ENCODE results near the gene OR5K3.
"Not testable (repeated sequence)": the region's sequence is repeated elsewhere in the genome, so short reads cannot be mapped to it uniquely, and the experiment has no call there.

The OR5K3 gene, protein sequence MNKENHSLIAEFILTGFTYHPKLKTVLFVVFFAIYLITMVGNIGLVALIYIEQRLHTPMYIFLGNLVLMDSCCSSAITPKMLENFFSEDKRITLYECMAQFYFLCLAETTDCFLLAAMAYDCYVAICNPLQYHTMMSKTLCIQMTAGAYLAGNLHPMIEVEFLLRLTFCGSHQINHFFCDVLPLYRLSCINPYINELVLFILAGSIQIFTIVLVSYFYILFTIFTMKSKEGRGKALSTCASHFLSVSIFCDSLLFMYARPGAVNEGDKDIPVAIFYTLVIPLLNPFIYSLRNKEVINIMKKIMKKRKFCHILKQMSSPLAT

DNA sequence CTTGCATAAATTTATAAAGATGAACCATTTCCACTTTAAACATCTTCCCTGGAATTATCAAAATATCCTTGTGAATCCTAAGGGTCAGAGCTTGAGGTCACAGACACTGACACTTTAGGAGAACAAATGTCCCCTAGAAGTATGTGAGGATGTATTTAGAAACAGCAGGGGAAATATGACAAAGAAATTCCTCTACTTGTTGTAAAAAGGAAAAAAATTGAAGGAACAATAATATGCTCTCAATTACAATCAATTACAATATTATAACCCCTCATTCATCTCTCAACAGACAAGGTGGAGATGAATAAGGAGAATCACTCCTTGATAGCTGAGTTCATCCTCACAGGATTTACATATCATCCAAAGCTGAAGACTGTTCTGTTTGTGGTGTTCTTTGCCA, at the start of gene OR5K3:
Gene OR5K3, plus strand, starts transcription at position 301 of the 400 bp plus-strand sequence. Its CDS starts 0 bp downstream, at position 301.
- DNase-seq (ENCODE audit: low read depth) = no peak

DNA sequence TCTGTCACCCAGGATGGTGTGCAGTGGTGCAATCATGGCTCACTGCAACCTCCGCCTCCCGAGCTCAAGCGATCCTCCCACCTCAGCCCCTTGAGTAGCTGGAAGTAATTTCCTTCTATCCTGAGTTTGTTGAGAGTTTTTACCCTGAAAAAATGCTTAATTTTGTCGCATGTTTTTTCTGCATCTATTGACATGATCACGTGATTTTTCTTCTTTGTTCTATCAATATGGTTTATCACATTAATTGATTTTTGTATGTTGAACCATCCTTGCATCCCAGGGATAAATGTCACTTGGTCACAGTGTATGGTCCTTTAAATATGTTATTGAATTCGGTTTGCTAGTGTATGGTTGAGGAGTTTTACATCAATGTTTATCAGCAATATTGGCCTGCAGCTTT, 48.7 kb upstream of the OR5K3 start:
- no peak for DNase-seq (ENCODE audit: low read depth)

DNA sequence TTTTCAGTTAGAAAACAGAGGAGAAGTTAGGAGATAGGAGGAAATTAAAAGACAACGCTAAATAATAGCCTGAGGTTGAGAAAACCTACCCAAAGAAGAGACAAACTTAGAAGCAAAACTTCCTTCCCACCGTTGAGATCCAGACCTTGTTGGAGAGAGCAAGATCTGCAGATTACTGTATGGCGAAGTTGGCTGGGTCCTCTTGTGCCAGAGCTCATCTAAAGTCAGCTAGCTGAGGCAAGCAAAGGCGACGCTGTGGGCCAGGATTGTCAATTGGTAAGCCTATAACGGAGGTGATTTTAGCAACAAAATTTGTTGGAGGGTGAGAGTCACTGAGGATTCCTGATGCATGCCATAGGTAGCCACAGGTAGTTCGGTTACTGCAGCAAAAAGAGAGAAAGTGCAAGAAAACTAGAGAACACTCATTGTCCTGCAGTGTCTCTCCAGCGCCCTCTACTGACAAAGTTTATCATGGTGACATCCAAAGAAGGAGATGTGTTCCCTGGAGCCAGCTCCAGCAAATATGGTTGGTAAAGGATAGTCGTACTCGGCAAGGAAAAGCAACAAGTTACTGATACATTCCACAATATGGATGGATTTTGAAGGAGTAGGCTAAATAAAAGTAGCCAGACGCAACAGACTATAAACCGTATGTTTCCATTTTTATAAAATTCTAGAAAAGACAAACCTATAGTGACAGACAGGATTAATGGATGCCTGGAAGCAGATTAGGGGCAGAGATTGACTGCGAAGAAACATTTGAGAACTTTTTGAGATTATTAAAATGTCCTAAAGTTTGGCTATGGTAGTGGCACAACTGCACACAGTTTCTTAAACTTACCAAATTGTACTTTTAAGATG, 46.6 kb upstream of the OR5K3 start:
- peak; percentile 3 for DNase-seq (ENCODE audit: low read depth)

DNA sequence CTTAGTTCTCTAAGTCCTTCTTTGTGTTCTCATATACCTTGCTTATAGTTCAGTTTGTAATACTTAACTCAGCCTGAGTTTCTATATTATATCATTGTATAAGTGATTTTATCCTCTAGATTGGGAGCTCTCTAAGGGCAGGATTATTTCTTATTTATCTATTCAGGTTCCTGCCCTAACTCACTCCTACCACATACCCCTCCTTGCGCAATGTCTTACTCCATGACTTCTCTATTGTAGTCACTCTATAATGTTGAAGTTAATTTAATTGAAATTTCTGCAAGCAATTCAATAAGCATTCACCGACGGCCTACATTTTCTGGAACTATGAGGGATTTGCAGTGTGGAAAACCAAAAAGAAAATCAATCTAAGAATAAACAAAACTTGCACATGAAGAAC, 40.4 kb upstream of the OR5K3 start:
- DNase-seq (ENCODE audit: low read depth) = no peak

DNA sequence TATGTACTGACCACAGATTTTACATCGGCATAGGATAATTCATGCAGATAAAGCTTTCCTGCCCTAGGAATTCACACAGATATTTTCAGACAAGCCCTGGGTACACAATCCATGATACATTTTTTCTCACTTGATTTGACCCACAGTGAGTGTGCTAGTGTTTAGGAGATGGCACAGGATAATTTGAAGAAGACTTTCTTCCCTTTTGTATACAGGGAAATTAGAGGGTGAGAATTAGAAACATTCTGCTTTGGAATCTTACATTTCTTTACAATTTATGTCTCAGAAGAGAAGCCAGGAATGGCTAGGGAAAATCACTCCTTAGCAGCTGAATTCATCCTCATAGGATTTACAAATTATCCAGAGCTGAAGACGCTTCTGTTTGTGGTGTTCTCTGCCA, 36.9 kb upstream of the OR5K3 start, which contains the start of gene OR5K4:
Gene OR5K4, plus strand, starts transcription at position 301 of the 400 bp plus-strand sequence. Its CDS starts 0 bp downstream, at position 301.
- DNase-seq (ENCODE audit: low read depth) = no peak

DNA sequence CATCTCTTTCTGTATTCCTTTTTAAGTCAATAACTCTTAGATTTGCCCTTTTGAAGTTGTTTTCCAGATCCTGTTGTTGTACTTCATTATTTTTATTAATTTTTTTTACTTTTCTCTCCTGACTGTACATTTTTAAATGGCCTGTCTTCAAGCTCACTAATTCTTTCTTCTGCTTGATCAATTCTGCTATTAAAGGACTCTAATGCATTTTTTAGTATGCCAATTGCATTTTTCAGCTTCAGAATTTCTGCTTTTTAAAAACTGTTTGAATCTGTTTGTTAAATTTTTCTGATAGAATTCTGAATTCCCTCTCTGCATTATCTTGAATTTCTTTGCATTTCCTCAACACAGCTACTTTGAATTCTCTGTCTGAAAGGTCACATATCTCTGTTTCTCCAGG, 31.2 kb upstream of the OR5K3 start:
- DNase-seq (ENCODE audit: low read depth) = no peak

DNA sequence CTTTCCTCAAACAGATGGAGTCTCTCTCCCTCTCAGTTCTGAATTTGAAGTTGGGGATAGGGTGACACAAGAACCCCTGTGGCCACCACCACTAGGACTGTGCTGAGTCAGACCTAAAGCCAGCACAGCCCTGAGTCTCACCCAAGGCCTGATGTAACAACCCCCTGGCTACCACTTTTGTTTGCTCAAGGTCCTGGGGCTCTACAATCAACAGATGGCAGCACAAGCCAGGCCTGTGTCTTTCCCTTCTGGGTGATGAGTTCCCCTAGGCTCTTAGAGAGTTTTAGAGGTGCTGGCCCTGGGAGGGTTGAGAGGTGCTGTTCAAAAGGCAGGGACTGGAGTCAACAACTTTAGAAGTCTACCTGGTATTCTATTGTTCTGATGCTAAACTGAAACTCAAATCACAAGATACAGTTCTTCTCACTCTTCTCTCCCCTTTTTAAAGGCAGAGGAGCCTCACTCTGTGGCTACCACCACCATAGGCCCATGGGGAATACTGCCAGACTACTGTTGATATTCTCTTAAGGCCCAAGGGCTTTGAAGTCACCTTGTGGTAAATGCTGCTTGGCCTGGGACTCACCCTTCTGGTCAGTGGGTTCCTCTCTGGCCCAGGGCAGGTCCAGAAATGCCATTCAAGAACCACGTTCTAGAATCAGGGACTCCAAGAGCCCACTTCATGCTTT, 30.3 kb upstream of the OR5K3 start:
- no peak for DNase-seq (ENCODE audit: low read depth)

DNA sequence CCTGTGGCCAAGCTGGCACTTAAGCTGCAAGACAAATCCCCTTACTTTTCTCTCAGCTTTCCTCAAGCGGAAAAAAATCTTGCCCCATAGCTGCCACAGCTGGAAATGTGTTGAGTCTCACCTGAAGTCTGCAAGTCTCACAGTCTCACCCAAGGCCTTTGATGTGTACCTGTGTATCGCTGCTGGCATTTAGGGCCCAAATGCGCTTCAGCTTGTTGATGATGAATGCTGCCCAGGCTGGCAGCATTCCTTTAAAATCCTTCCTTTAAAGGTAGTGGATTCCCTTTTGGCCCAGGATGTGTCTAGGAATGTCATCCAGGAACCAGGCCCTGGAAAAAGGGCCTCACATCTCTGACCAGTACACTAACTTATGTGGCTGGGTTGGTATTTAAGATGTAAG, 29.8 kb upstream of the OR5K3 start:
- no peak for DNase-seq (ENCODE audit: low read depth)

DNA sequence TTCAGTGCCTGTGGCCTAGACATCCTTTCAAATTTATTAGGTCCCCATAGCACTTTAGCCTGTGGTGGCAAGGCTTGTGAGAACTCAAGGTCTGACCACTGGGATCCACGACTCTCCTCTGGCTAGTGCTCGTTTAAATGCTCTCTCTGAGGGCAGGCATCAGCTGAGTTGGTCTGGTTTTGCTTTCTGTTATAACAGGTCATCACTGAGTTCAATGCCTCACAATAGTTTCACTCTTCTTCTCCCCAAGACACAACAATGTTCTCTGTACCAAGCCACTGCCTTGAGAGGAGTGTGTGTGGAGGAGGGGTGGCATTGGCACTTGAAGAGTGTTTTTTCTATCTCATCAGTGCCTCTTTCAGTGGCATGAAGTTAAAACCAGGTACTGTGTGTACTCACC, 29.2 kb upstream of the OR5K3 start:
- DNase-seq (ENCODE audit: low read depth) = no peak

DNA sequence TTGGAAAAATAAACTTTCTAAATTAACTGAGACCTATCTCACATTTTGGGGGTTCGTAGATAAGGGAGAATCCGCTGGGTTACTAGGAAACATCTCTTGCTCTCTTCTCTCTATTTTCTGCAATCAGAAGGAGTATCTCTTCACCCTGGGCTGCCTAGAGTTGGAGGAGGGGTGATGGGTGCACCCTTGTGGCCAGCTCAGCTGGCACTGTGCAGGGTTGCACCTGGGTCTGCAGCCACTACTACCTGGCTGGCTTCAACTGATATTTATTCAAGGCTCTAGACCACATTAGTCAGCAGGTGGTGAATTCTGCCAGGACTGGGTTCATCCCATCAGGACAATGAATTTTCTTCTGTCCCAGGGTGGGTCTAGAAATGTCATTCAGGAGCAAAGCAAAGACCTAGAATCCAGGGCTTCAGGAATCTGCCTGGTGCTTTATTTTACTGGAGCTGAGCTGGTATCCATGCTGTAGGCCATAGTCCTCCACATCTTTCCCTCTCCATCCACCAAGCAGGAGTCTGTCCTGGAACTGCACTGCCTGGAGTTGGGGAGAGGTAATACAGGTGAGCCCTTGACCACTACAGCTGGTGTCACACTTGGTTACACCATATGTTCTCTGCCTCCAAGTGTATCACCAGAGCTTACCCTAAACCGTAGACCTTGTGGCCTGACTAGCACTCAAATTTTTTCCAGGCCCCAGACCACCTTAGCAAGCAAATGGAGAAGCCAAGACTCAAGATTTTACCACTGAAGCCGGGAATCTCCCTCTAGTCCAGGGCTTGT, 22.8 kb upstream of the OR5K3 start:
- no peak for DNase-seq (ENCODE audit: low read depth)

DNA sequence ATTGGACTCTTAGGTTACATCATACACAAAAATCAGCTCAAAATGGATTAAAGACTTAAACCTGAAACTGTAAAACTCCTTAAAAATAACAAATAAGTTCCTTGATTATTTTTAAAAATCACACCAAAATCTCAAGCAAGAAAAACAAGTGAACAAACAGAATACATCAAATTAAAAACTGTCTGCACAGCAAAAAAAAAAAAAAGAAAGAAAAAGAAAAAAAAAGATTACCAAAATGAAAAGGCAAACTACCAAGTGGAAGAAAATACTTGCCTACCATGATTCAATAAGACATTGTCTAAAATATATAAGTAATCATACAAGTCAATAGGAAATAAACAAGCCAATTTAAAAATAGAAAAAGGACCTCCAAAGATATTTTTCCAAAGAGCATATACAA, 19.3 kb upstream of the OR5K3 start:
- DNase-seq (ENCODE audit: low read depth) = no peak

DNA sequence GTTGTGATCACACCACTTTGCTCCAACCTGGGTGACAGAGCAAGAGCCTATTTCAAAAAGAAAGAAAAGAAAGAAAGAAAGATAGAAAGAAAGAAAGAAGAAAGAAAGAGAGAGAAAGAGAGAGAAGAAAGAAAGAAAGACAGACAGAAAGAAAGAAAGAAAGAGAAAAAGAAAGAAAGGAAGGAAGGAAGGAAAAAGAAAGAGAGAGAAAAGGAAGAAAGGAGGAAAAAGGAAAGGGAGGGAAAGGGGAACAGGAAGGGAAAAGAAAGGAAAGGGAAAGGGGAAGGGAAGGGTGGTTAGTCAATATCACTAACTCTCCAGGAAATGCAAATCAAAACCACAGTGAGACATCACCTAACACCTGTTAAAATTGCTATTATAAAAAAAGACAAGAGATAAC, 18.6 kb upstream of the OR5K3 start:
- DNase-seq (ENCODE audit: low read depth) = no peak

DNA sequence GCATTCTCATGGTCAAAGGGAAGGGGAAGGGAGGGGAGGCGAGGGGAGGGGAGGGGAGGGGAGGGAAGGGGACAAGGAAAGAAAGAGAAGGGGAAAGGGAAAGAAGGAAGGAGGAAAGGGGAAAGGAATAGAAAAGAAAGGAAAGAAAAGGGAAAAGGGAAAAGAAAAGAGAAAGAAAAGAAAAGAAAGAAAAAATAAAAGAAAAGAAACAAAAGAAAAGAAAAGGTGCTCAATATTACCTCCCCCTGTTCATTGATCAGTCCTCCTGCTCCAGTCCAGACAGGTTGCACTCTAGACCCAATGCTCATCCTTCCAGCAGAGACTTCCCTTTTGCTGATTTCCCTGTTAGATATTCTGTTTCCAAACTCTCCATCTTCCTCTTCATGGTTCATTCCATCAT, 18.0 kb upstream of the OR5K3 start:
- no peak for DNase-seq (ENCODE audit: low read depth)

DNA sequence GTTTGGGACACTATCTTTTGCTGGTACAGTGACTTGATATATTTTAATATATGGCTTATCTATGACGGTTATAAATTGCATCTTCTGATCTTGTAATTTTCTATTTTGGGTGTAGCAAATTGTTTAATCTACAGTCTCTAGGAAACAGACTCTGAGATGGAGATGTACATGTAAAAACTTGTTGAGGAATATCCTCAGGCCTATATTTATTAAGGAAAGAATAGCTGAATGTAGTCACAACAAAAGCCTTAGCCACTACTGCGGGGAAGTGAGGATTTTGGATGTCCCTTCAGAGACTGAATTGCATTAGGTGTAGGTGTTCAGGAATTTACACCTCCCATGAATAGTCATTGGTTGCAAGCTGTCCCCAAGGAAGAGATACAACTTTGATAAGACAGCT, 13.8 kb upstream of the OR5K3 start:
- DNase-seq (ENCODE audit: low read depth) = no peak

DNA sequence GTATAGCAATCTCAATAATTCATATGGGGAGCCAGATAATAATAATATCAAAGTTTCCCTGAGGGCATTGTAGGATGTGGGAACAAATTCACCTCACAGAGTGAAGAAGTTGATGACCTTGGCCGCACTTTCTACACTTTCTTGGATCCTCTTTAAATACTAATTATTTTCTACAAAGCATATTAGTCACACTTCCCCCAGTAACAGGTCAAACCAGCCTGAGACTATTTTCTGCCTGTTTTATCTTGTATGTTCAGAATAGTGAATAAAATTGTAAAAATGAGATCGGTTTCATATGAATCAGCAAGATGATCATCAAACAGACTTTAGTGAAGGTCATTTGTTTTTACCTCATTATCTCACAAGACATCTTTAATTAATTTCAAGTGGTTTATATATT, 2.3 kb upstream of the OR5K3 start:
- DNase-seq (ENCODE audit: low read depth) = no peak

DNA sequence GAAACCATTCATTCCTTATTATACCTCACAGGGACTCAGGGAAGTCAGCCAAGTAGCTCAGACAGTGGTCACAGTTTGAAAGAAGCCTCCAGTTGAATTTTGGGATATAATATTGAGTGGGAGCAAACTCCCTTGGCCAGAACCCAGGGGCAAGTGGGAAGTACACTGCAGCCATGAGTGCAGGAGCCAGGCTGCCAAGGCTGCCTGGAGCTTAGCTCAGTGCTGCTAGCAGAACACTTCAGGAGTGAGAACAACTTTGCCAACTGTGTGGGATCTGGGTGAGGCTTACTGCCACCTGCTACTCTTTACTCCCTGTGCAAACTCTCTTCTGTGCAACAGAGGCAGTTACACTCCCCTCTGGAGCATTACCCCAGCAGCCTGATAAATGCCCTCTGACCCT, 4.6 kb downstream of the OR5K3 start:
- no peak for DNase-seq (ENCODE audit: low read depth)

DNA sequence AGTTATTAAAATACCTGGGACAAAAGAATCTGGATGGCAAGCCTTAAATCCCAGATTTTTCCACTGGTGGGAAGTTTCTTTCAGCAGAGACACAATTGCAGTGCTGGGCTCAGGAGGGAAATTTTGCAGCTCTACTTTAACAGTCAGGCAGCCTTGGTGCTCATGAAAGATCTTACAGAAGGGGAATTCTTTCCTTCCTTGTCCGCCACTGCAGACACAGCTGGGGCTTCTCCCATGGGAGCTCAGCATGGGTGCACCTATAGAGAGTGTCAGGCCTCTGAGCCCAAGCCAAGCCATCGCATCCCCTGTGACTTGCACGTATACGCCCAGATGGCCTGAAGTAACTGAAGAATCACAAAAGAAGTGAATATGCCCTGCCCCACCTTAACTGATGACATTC, 6.0 kb downstream of the OR5K3 start:
- DNase-seq (ENCODE audit: low read depth) = not testable (repeated sequence)

DNA sequence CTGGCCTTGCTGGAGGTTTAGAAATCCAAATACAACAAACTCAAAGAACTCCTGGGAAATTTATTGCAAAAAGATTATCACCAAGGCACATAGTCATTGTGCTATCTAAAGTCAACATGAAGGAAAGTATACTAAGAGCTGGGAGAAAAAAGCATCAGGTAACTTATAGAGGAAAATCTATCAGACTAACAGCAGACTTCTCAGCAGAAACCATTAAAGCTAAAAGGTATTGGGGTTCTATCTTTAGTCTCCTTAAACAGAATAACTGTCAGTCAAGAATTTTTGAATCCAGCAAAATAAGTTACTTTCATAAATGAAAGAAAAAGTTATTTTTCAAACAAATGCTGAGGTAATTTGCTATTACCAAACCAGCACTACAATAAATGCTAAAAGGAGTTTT, 8.0 kb downstream of the OR5K3 start:
- no peak for DNase-seq (ENCODE audit: low read depth)

DNA sequence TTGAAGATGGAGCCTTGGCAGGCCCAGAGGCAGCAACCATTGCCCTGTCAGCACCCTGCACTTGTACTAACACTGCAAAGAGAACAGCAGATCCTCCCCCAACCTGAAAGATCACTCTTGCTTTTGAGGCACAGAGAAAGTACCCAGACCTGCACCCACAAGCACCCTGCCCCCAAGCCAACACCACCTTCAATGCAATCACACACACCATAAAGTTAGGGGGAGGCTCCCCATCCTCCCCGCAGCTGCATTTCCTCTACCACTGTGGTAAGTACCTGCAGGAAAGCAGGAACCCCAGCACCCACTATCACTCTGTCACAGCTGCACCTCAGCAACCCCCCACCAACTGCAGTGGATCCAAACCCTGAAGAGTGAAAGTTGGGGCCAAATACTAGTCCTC, 12.0 kb downstream of the OR5K3 start:
- DNase-seq (ENCODE audit: low read depth) = no peak

DNA sequence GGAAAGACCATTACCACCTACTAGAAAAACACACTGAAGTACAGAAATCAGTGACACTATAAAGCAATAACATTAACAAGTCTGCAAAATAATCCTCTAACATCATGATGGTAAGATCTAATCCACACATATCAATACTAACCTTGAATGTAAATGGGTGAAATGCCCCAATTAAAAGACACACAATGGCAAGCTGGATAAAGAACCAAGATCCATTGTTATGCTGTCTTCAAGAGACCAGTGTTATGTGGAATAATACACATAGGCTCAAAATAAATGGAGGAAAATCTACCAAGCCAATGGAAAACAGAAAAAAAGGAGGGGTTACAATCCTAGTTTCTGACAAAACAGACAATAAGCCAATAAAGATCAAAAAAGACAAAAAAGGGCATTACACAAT, 13.5 kb downstream of the OR5K3 start:
- DNase-seq (ENCODE audit: low read depth) = no peak

DNA sequence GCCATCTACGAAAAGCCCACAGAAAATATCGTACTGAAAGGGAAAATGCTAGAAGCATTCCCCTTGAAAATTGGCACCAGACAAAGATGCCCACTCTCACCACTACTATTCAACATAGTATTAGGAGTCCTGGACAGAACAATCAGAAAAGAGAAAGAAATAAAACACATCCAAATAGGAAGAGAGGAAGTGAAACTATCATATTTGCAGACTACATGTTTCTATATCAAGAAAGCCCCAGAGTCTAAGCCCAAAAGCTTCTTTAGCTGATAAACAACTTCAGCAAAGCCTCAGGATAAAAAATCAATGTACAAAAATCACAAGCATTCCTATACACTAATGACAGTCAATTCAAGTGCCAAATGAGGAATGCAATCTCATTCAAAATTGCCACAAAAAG, 15.6 kb downstream of the OR5K3 start:
- DNase-seq (ENCODE audit: low read depth) = no peak

DNA sequence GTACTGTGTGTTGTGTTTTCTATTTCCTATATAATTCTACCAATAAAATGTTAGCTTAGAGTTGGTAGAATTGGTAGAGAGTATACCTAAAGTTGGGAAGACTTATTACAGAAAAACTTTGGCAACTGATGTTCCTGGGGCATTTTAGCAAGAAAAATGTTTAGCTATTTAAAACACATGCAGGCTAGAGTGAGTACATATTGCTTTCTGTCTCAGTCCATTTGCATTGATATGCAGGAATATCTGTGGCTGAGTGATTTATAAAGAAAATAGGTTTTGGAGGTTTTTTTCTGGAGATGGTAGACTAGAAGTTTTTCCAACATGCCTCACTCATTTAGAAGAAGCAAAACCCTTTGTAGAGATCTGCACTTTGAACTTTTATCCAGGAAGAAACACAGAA, 42.1 kb downstream of the OR5K3 start:
- DNase-seq (ENCODE audit: low read depth) = no peak
